GM23248 (cell line): ENCODE measurements around the gene MARCO. TPM values are rescaled to one million over a fixed set of nuclear protein-coding genes. Genes with fewer than 3 reads are reported as not detected.
"Not testable (repeated sequence)": the region's sequence is repeated elsewhere in the genome, so short reads cannot be mapped to it uniquely, and the experiment has no call there.

ENCODE experiments used
- DNase-seq: peaks from one replicate; pipeline ENCODE4 v3.0.0-alpha.2; 2015
- H2AFZ ChIP-seq: fragments of 200-600 bp; sonication (generic); 2 replicates; pipeline ENCODE4 v1.6.1; 2016; ENCODE audit warnings: antibody characterized with exemption
- H3F3A ChIP-seq: fragments of 200-600 bp; sonication (generic); 2 replicates; pipeline ENCODE4 v1.6.1; 2016; ENCODE audit warnings: mild to moderate bottlenecking, antibody characterized with exemption, mixed run types; ENCODE audit not compliant: insufficient read depth
- H3K27ac ChIP-seq: fragments of 200-600 bp; sonication (generic); 2 replicates; pipeline ENCODE4 v1.5.1; 2016; ENCODE audit warnings: mild to moderate bottlenecking
- H3K27me3 ChIP-seq: fragments of 200-600 bp; sonication (generic); replicated peaks from 2 replicates; pipeline ENCODE4 v1.6.1; 2016; ENCODE audit warnings: mild to moderate bottlenecking; ENCODE audit not compliant: insufficient read depth
- H3K36me3 ChIP-seq: fragments of 200-600 bp; sonication (generic); 2 replicates; pipeline ENCODE4 v1.6.1; 2016; ENCODE audit warnings: low read depth, mild to moderate bottlenecking
- H3K4me1 ChIP-seq: fragments of 200-600 bp; sonication (generic); 2 replicates; pipeline ENCODE4 v1.6.1; 2016; ENCODE audit warnings: mild to moderate bottlenecking; ENCODE audit not compliant: insufficient read depth
- H3K4me2 ChIP-seq: fragments of 200-600 bp; sonication (generic); one replicate; pipeline ENCODE4 v1.6.1; 2016; ENCODE audit warnings: mild to moderate bottlenecking; ENCODE audit not compliant: unreplicated experiment
- H3K4me3 ChIP-seq: fragments of 200-600 bp; sonication (generic); 2 replicates; pipeline ENCODE4 v1.5.1; 2016; ENCODE audit warnings: mild to moderate bottlenecking
- H3K79me2 ChIP-seq: fragments of 200-600 bp; sonication (generic); 2 replicates; pipeline ENCODE4 v1.6.1; 2016; ENCODE audit warnings: mild to moderate bottlenecking; ENCODE audit not compliant: insufficient read depth
- H3K9ac ChIP-seq: fragments of 200-600 bp; sonication (generic); 2 replicates; pipeline ENCODE4 v1.6.1; 2016; ENCODE audit warnings: mild to moderate bottlenecking
- H3K9me2 ChIP-seq: fragments of 200-600 bp; sonication (generic); 2 replicates; pipeline ENCODE4 v1.6.1; 2016; ENCODE audit warnings: mixed run types, mild to moderate bottlenecking, moderate library complexity; ENCODE audit not compliant: insufficient read depth
- H3K9me3 ChIP-seq: fragments of 200-600 bp; sonication (generic); one replicate; pipeline ENCODE4 v1.6.1; 2017; ENCODE audit warnings: low read depth
- H4K20me1 ChIP-seq: fragments of 200-600 bp; sonication (generic); 2 replicates; pipeline ENCODE4 v1.6.0; 2016; ENCODE audit not compliant: insufficient read depth
- EZH2 ChIP-seq: fragments of 200-600 bp; sonication (generic); IDR thresholded peaks from 2 replicates; pipeline ENCODE4 v1.6.1; 2018; ENCODE audit warnings: antibody characterized with exemption, mild to moderate bottlenecking; ENCODE audit not compliant: insufficient read depth, poor library complexity, severe bottlenecking
- EZH2phosphoT487 ChIP-seq: fragments of 200-600 bp; sonication (generic); IDR thresholded peaks from 2 replicates; pipeline ENCODE4 v1.6.1; 2018; ENCODE audit warnings: antibody characterized with exemption, moderate library complexity, mild to moderate bottlenecking, low read depth; ENCODE audit not compliant: insufficient read depth
- WGBS, 2 experiments: methylation state at CpG; one replicate each; pipeline ENCODE4 v1.1.6; 2015 to 2017; ENCODE audit warnings: low lambda C conversion rate in 2 of 2, low coverage in 1 of 2; ENCODE audit errors: missing lambda C conversion rate in 2 of 2; 5-methylcytosine and 5-hydroxymethylcytosine counted together
- in situ Hi-C: fragments of 300-500 bp; cut with MboI; formaldehyde crosslinking; loops from 2 replicates; pipeline ENCODE4 v1.15.0; 2020
- polyA plus RNA-seq: library from polyadenylated mRNA; unstranded; fragments of >200 nt; fragmentation: Nextera tagmentation; extraction: Ambion mirVana; gene quantifications from 2 replicates; pipeline ENCODE4 v1.2.1, GENCODE V29; 2016
- total RNA-seq: library from RNA; depleted of rRNA; stranded (reverse); fragments of >200 nt; shearing (Covaris generic); gene quantifications from 2 replicates; pipeline ENCODE4 v1.2.3, GENCODE V29; 2014

The MARCO gene
- total and polyA plus RNA-seq, 2 experiments from 2014 or later = not detected

GRCh38 chr2:119025762-119026351 is 83.9 kb downstream of the MARCO start:
- Histone ChIP-seq H3F3A (no peaks in the 10 kb centered on the region), H3K4me1 (no peaks in the 10 kb centered on the region), H3K36me3 (no peaks in the 10 kb centered on the region), H3K9me3 (no peaks in the 10 kb centered on the region), H3K4me2 (no peak overlapping the region), H3K9me2 (no peaks in the 10 kb centered on the region), H3K79me2 (no peaks in the 10 kb centered on the region), H3K9ac (no peak overlapping the region), H3K4me3 (no peak overlapping the region), H3K27me3 (peaks cover 26% of the 10 kb centered on the region), H2AFZ (no peak overlapping the region), H3K27ac (no peak overlapping the region), H4K20me1 (no peaks in the 10 kb centered on the region)
- in situ Hi-C loops = loop anchor here (10.0 kb wide), 1 partner anchor 269 kb away; no protein-coding TSS in a partner anchor
- no peak for TF ChIP-seq EZH2phosphoT487
- TF ChIP-seq EZH2 = no peak
- DNase-seq = no peak
- WGBS, 2 experiments = 59 to 66% methylated on average over 18 of the region's 18 CpGs

- 23 to 26% methylated on average over 5 of the region's 5 CpGs for WGBS, 2 experiments
- in situ Hi-C loops = loop anchor here (10.0 kb wide), 1 partner anchor 268 kb away; no protein-coding TSS in a partner anchor
- no peak overlapping the region for H3K4me3 ChIP-seq
These were observed 84.9 kb downstream of the MARCO start for GRCh38 chr2:119026890-119027289.

GRCh38 chr2:119028327-119029174 is 86.6 kb downstream of the MARCO start:
- Histone ChIP-seq H3F3A (no peaks in the 10 kb centered on the region), H3K36me3 (no peaks in the 10 kb centered on the region), H3K9me2 (no peaks in the 10 kb centered on the region), H3K9me3 (no peaks in the 10 kb centered on the region), H3K79me2 (no peaks in the 10 kb centered on the region), H3K4me2 (no peak overlapping the region), H3K27ac (no peak overlapping the region), H3K4me3 (no peak overlapping the region), H2AFZ (no peak overlapping the region), H3K27me3 (peaks cover 41% of the 10 kb centered on the region), H3K4me1 (no peaks in the 10 kb centered on the region), H3K9ac (no peak overlapping the region), H4K20me1 (no peaks in the 10 kb centered on the region)
- in situ Hi-C loops = loop anchor here (10.0 kb wide), 1 partner anchor 266 kb away; no protein-coding TSS in a partner anchor
- WGBS, 2 experiments = 31 to 32% methylated on average over 13 of the region's 13 CpGs
- peak; percentile 50 for DNase-seq
- TF ChIP-seq EZH2phosphoT487 (no peak), EZH2 (no peak)

More at GRCh38 chr2:119026890-119027289, 84.9 kb downstream of the MARCO start:
- no peaks in the 10 kb centered on the region for H3K9me3 ChIP-seq
- no peak overlapping the region for H3K4me2 ChIP-seq
- no peaks in the 10 kb centered on the region for H3K36me3 ChIP-seq
- no peak overlapping the region for H2AFZ ChIP-seq
- H3K9ac ChIP-seq = no peak overlapping the region
- peaks cover 37% of the 10 kb centered on the region for H3K27me3 ChIP-seq
- H3K79me2 ChIP-seq = no peaks in the 10 kb centered on the region
- H4K20me1 ChIP-seq = no peaks in the 10 kb centered on the region
- no peaks in the 10 kb centered on the region for H3K9me2 ChIP-seq
- H3K4me1 ChIP-seq = no peaks in the 10 kb centered on the region
- no peaks in the 10 kb centered on the region for H3F3A ChIP-seq
- H3K27ac ChIP-seq = no peak overlapping the region
- no peak for TF ChIP-seq EZH2
- TF ChIP-seq EZH2phosphoT487 = no peak
- DNase-seq = no peak

- Histone ChIP-seq H3K9me3 (no peaks in the 10 kb centered on the region), H3K27ac (no peak overlapping the region), H3K4me3 (no peak overlapping the region), H3F3A (no peaks in the 10 kb centered on the region), H3K9me2 (no peaks in the 10 kb centered on the region), H3K27me3 (peaks cover 42% of the 10 kb centered on the region), H2AFZ (no peak overlapping the region), H3K4me2 (no peak overlapping the region), H3K36me3 (no peaks in the 10 kb centered on the region), H4K20me1 (no peaks in the 10 kb centered on the region), H3K79me2 (no peaks in the 10 kb centered on the region), H3K9ac (no peak overlapping the region), H3K4me1 (no peaks in the 10 kb centered on the region)
- peak; percentile 40 for DNase-seq
- in situ Hi-C loops = loop anchor here (10.0 kb wide), 1 partner anchor 266 kb away; no protein-coding TSS in a partner anchor
- TF ChIP-seq EZH2phosphoT487 = no peak
- TF ChIP-seq EZH2 = no peak
- 25 to 31% methylated on average over 5 of the region's 5 CpGs for WGBS, 2 experiments
These were observed 87.3 kb downstream of the MARCO start for GRCh38 chr2:119029297-119029696.

GRCh38 chr2:119037922-119038321 is 95.9 kb downstream of the MARCO start:
- H3K27ac ChIP-seq, H3F3A ChIP-seq, H3K79me2 ChIP-seq, H4K20me1 ChIP-seq, H3K9me2 ChIP-seq, in situ Hi-C loops, H3K4me3 ChIP-seq, H3K4me2 ChIP-seq, H3K4me1 ChIP-seq, H3K9me3 ChIP-seq, H3K9ac ChIP-seq, DNase-seq, H2AFZ ChIP-seq, H3K36me3 ChIP-seq: not testable (repeated sequence)
- 38 to 40% methylated on average over 5 of the region's 5 CpGs for WGBS, 2 experiments
- H3K27me3 ChIP-seq = peaks cover 25% of the 10 kb centered on the region; the same call in 1 of the 2 replicates
